K562 (cell line): Measurements from ENCODE around the gene FAM114A2. TPM values are rescaled to one million over a fixed set of nuclear protein-coding genes. Genes with fewer than 3 reads are reported as not detected.

ENCODE experiments used
- ATAC-seq: fragments of 200-7000 bp; cut with Tn5 transposase; 3 replicates; pipeline ENCODE4 v1.9.1; 2020; ENCODE audit warnings: moderate library complexity
- BruUV-seq: library from RNA; stranded (reverse); fragments of 400-500 nt; replicated peaks from 2 replicates; lab custom pipeline; 2021; lab: Mats Ljungman, UMichigan
- CTCF ChIA-PET: fragments of 300-600 bp; formaldehyde crosslinking; extraction: SDS; loops from one replicate; lab custom pipeline; 2021; ENCODE audit warnings: low intra/inter-chr PET ratio; lab: Yijun Ruan, JAX
- POLR2A ChIA-PET: fragments of 300-600, 350-650 bp; sonication (Branson Sonifier 250); formaldehyde crosslinking; extraction: SDS; loops from one replicate; lab custom pipeline; 2021; ENCODE audit warnings: antibody characterized with exemption, inconsistent platforms; lab: Yijun Ruan, JAX
- DNase-seq, 4 experiments: peaks; one replicate each; pipeline versions ENCODE4 v3.0.0 to v3.0.0-alpha.2; 2011 to 2018; ENCODE audit warnings: low spot score in 3 of 4, mixed read lengths in 3 of 4; ENCODE audit errors: extremely low read depth in 1 of 4
- FAIRE-seq: peaks from 2 replicates; lab custom pipeline; 2011; peaks lifted over from hg19 to GRCh38; lab: Jason Lieb, UNC
- H2AFZ ChIP-seq: 2 replicates; pipeline ENCODE4 v1.6.0; 2011; ENCODE audit warnings: low read depth, low read length, control low read depth, inconsistent platforms
- H3K27ac ChIP-seq: fragments of 200-600 bp; 3 replicates; pipeline ENCODE4 v1.8.0; 2011; ENCODE audit warnings: low read depth, mild to moderate bottlenecking, control low read depth, inconsistent platforms, low read length, moderate library complexity, mixed read lengths; ENCODE audit errors: extremely low read depth
- H3K27me3 ChIP-seq, 2 experiments: fragments of 300-600 bp in 1 of 2; 2 replicates in 1 of 2; 3 replicates in 1 of 2; pipeline versions ENCODE4 v1.6.0 to v1.8.0; 2011; ENCODE audit warnings: inconsistent platforms in 2 of 2, low read length in 2 of 2, mild to moderate bottlenecking in 1 of 2, mixed read lengths in 1 of 2, moderate library complexity in 1 of 2; ENCODE audit not compliant: control insufficient read depth in 2 of 2, insufficient read depth in 2 of 2
- H3K36me3 ChIP-seq: fragments of 300-600 bp; 3 replicates; pipeline ENCODE4 v1.8.0; 2011; ENCODE audit warnings: mild to moderate bottlenecking, low read length, inconsistent platforms; ENCODE audit not compliant: control insufficient read depth, insufficient read depth
- H3K4me1 ChIP-seq, 2 experiments: fragments of 200-600 bp in 1 of 2; replicated peaks in 1 of 2; 2 replicates in 1 of 2; 3 replicates in 1 of 2; pipeline versions ENCODE4 v1.5.1 to v1.8.0; 2011; ENCODE audit warnings: inconsistent platforms in 2 of 2, low read length in 2 of 2, mild to moderate bottlenecking in 1 of 2, mixed read lengths in 1 of 2, moderate library complexity in 1 of 2; ENCODE audit not compliant: control insufficient read depth in 2 of 2, insufficient read depth in 2 of 2
- H3K4me2 ChIP-seq: 2 replicates; pipeline ENCODE4 v1.6.1; 2011; ENCODE audit warnings: low read length, control low read depth, inconsistent platforms, mixed read lengths; ENCODE audit not compliant: insufficient read depth
- H3K4me3 ChIP-seq: fragments of 200-600 bp; sonication (generic), shearing (Covaris generic); 2 replicates; pipeline ENCODE4 v1.5.1; 2016; ENCODE audit warnings: control low read depth, inconsistent platforms
- H3K79me2 ChIP-seq: fragments of 200-600 bp; 3 replicates; pipeline ENCODE4 v1.8.0; 2011; ENCODE audit warnings: low read length, inconsistent platforms; ENCODE audit not compliant: control insufficient read depth, insufficient read depth
- H3K9ac ChIP-seq, 2 experiments: 2 replicates each; pipeline versions ENCODE4 v1.6.0 to v1.6.1; 2011; ENCODE audit warnings: low read depth in 2 of 2, low read length in 2 of 2, control low read depth in 1 of 2, inconsistent platforms in 1 of 2, mild to moderate bottlenecking in 1 of 2, mixed read lengths in 1 of 2; ENCODE audit not compliant: insufficient read depth in 1 of 2
- H3K9me1 ChIP-seq: one replicate; pipeline ENCODE4 v1.6.0; 2011; ENCODE audit warnings: inconsistent platforms, mild to moderate bottlenecking, low read length, moderate library complexity; ENCODE audit not compliant: control insufficient read depth, insufficient read depth
- H3K9me3 ChIP-seq: replicated peaks from 2 replicates; pipeline ENCODE4 v1.5.1; 2011; ENCODE audit warnings: low read depth, low read length, inconsistent platforms; ENCODE audit not compliant: control insufficient read depth, insufficient read depth
- H4K20me1 ChIP-seq: replicated peaks from 2 replicates; pipeline ENCODE4 v1.6.1; 2011; ENCODE audit warnings: low read length, inconsistent platforms, mixed read lengths; ENCODE audit not compliant: control insufficient read depth, insufficient read depth
- CAMTA2 ChIP-seq: fragments of 250-450 bp; sonication (Bioruptor Pico); conservative IDR thresholded peaks from 2 replicates; pipeline ENCODE4 v1.5.1; 2022
- CBFA2T3 ChIP-seq: fragments of 450-650 bp; IDR thresholded peaks from 2 replicates; pipeline ENCODE4 v1.6.1; 2017
- CC2D1A ChIP-seq: fragments of 450-650 bp; IDR thresholded peaks from 2 replicates; pipeline ENCODE4 v1.6.1; 2017; ENCODE audit warnings: mild to moderate bottlenecking
- CEBPG ChIP-seq, 3 experiments: fragments of 200-800 bp in 1 of 3; sonication (Bioruptor generic) in 1 of 3; sonication (generic) in 1 of 3; formaldehyde crosslinking in 1 of 3; IDR thresholded peaks in 2 of 3; conservative IDR thresholded peaks in 1 of 3; 2 replicates each; pipeline versions ENCODE4 v1.6.1 to v1.8.0; 2016 to 2022; ENCODE audit warnings: missing compliant biosample characterization in 2 of 3, missing genetic modification characterization in 2 of 3, mild to moderate bottlenecking in 1 of 3, missing genetic modification reagents in 1 of 3
- DEAF1 ChIP-seq: fragments of 450-650 bp; formaldehyde crosslinking; IDR thresholded peaks from 2 replicates; pipeline ENCODE4 v1.4.0; 2020; ENCODE audit warnings: mild to moderate bottlenecking, moderate library complexity
- E2F3 ChIP-seq: fragments of 250-450 bp; sonication (Bioruptor Pico); IDR thresholded peaks from 2 replicates; pipeline ENCODE4 v1.4.0; 2020; ENCODE audit warnings: mild to moderate bottlenecking
- GTF2A2 ChIP-seq: IDR thresholded peaks from 2 replicates; pipeline ENCODE4 v1.6.1; 2016; ENCODE audit warnings: mild to moderate bottlenecking, missing genetic modification characterization, missing compliant biosample characterization
- HLTF ChIP-seq: fragments of 450-650 bp; IDR thresholded peaks from 2 replicates; pipeline ENCODE4 v1.6.1; 2016
- JUNB ChIP-seq: fragments of 450-650 bp; formaldehyde crosslinking; conservative IDR thresholded peaks from 2 replicates; pipeline ENCODE4 v1.4.0; 2020; ENCODE audit warnings: mild to moderate bottlenecking
- POLR2AphosphoS2 ChIP-seq: IDR thresholded peaks from 2 replicates; pipeline ENCODE4 v1.6.1; 2012; ENCODE audit warnings: low read length, improper control_type of control experiment
- POLR3G ChIP-seq: IDR thresholded peaks from 2 replicates; pipeline ENCODE4 v1.6.1; 2011; ENCODE audit not compliant: insufficient read length, insufficient replicate concordance; ENCODE audit errors: extremely low read depth
- RB1 ChIP-seq: fragments of 450-650 bp; IDR thresholded peaks from 2 replicates; pipeline ENCODE4 v1.6.1; 2017; ENCODE audit warnings: low read depth, mild to moderate bottlenecking
- RCOR1 ChIP-seq, 2 experiments: IDR thresholded peaks; 2 replicates each; pipeline ENCODE4 v1.6.1; 2012; ENCODE audit warnings: low read depth in 2 of 2, low read length in 2 of 2, borderline replicate concordance in 1 of 2, improper control_type of control experiment in 1 of 2
- RHOXF2B ChIP-seq: fragments of 250-450 bp; sonication (Bioruptor Pico); conservative IDR thresholded peaks from 2 replicates; pipeline ENCODE4 v1.5.1; 2021
- XRCC5 ChIP-seq: fragments of 200-400 bp; formaldehyde crosslinking; IDR thresholded peaks from 2 replicates; pipeline ENCODE4 v1.6.1; 2017; ENCODE audit warnings: low read depth, mild to moderate bottlenecking, low read length
- YBX1 ChIP-seq: fragments of 450-650 bp; IDR thresholded peaks from 2 replicates; pipeline ENCODE4 v1.7.1; 2016; ENCODE audit warnings: mild to moderate bottlenecking
- ZBTB43 ChIP-seq: sonication (generic); formaldehyde crosslinking; IDR thresholded peaks from 2 replicates; pipeline ENCODE4 v1.8.0; 2023; ENCODE audit warnings: mild to moderate bottlenecking, missing genetic modification reagents
- ZNF121 ChIP-seq: sonication (generic); formaldehyde crosslinking; conservative IDR thresholded peaks from 2 replicates; pipeline ENCODE4 v1.8.0; 2022; ENCODE audit warnings: missing genetic modification reagents
- ZNF263 ChIP-seq: sonication (generic); formaldehyde crosslinking; IDR thresholded peaks from 2 replicates; pipeline ENCODE4 v1.8.0; 2022; ENCODE audit warnings: mild to moderate bottlenecking, missing genetic modification reagents, borderline replicate concordance
- WGBS: fragments of 100-300 bp; shearing (Covaris generic); methylation state at CpG from one replicate; pipeline ENCODE4 v1.1.6; 2016; ENCODE audit warnings: low coverage, mixed read lengths; ENCODE audit not compliant: insufficient coverage; ENCODE audit errors: missing lambda C conversion rate; 5-methylcytosine and 5-hydroxymethylcytosine counted together
- in situ Hi-C: fragments of 300-500 bp; cut with MboI; formaldehyde crosslinking; loops from 4 replicates; pipeline ENCODE4 v1.15.0; 2018; ENCODE audit warnings: inconsistent platforms, mixed read lengths
- intact Hi-C: fragments of 100-400 bp; cut with micrococcal nuclease; formaldehyde crosslinking; loops from 2 replicates; pipeline ENCODE4 v1.14.2; 2022
- polyA plus RNA-seq, 8 experiments: library from polyadenylated mRNA; depleted of rRNA in 4 of 8; stranded (reverse) in 5 of 8; unstranded in 3 of 8; fragments of >200 nt; fragmentation: Nextera tagmentation in 2 of 8; fragmentation: Illumina TruSeq in 1 of 8; extraction: Ambion mirVana in 2 of 8; extraction: Trizol in 1 of 8; gene quantifications; 2 replicates each; pipeline versions ENCODE4 v1.2.1 to v1.2.3, GENCODE V29; 2011 to 2014; ENCODE audit warnings: inconsistent platforms in 1 of 8, missing spikeins in 1 of 8
- total RNA-seq, 7 experiments: library from RNA; depleted of rRNA in 6 of 7; stranded (reverse); fragments of >200 nt in 6 of 7; fragmentation: Illumina TruSeq in 2 of 7; extraction: Trizol in 2 of 7; gene quantifications; 2 replicates each; pipeline versions ENCODE4 v1.2.1 to v1.2.3, GENCODE V29; 2011 to 2021; ENCODE audit warnings: low replicate concordance in 1 of 7
- TF ChIP-seq, protein P1 (sequence below): sonication (generic); formaldehyde crosslinking; IDR thresholded peaks from 2 replicates; pipeline ENCODE4 v1.5.0; 2020; ENCODE audit warnings: missing genetic modification reagents

Gene FAM114A2
- total and polyA plus RNA-seq, 9 of the 15 experiments (the other 6 are each of a cell fraction or from before 2014, with no cell fraction given): 14.4 to 28.1 (median 21.2) TPM

DNA sequence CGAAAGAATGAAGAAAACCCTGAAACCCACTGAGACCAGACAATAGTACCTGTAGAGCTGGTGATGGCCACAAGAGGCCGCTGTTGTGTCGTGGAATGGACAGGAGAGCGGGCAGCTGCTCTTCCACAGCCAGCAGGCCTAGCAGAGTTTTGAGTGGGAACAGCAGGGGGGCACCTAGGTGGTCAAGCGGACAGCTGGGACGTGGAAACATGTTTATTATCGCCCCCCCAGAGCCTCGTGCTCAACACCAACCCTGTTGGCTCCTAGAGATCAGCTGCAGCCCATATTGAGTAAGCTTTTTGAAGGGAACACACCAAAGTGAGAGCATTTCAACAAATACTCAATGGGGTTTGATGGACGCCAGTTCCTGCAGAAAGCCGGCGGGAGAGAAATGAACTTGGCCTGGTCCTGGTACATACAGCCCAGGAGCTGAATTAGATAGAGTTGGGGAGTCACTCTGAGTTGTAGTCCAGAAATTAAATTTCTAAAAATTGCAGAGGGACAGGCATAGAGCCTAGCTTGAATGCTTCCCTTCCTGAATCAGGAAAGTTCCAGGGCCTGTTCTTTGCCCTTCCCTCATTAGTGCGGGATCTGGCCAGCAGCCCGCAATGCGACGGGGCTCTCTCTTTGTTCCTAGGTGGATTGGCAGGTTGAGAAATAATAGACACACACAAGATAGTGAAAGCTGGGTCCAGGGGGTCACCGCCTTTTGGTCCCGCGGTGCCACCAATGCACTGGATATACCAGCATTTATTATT, 33.9 kb upstream of the FAM114A2 start:
- Histone ChIP-seq H3K27me3 (no peaks in the 10 kb centered on the region; a peak in 1 of 5 replicates), H3K9me1 (peaks cover 3% of the 10 kb centered on the region), H3K4me1 (no peaks in the 10 kb centered on the region; a peak in 1 of 5 replicates), H3K9ac (no peak overlapping the region), H4K20me1 (no peaks in the 10 kb centered on the region), H2AFZ (no peak overlapping the region), H3K79me2 (no peaks in the 10 kb centered on the region), H3K4me2 (no peak overlapping the region), H3K27ac (no peak overlapping the region), H3K36me3 (no peaks in the 10 kb centered on the region), H3K9me3 (no peaks in the 10 kb centered on the region), H3K4me3 (no peak overlapping the region)
- in situ Hi-C loops: loop anchor here (5.0 to 10.0 kb wide), 2 partner anchors 340 to 532 kb away; no protein-coding TSS in a partner anchor
- FAIRE-seq (peak; percentile 89), ATAC-seq (peak; percentile 98), DNase-seq (peak; percentile 83 to 86 (median 84))
- CTCF ChIA-PET: interaction anchor here (0.6 to 2.1 kb wide), 7 partner anchors 14 to 566 kb away, joined by 3 to 13 read pairs (median 3); no protein-coding TSS in a partner anchor
- no TSS peak for BruUV-seq
- intact Hi-C loops: loop anchor here (1.0 to 10.0 kb wide), 7 partner anchors 98 to 570 kb away; no protein-coding TSS in a partner anchor
- POLR2A ChIA-PET: interaction anchor here (0.5 to 1.4 kb wide), 3 partner anchors 13 to 117 kb away, joined by 5 to 11 read pairs (median 6); no protein-coding TSS in a partner anchor
- 14% methylated on average over 18 of the region's 18 CpGs for WGBS
- TF ChIP-seq ZNF121 (no peak), RB1 (peak; percentile 56; the same call in 1 of the 2 replicates), YBX1 (no peak), ZNF263 (CRISPR knock-in tag) (no peak), ZBTB43 (CRISPR knock-in tag) (no peak), CBFA2T3 (no peak), RHOXF2B (CRISPR knock-in tag) (no peak), CC2D1A (peak; percentile 78), DEAF1 (CRISPR knock-in tag) (peak; percentile 88), CEBPG (CRISPR knock-in tag; IDR thresholded peaks at IDR 0.05) (no peak), CEBPG (tag; conservative IDR thresholded peaks at IDR 0.05 in 1 of 2, IDR thresholded peaks at IDR 0.05 in 1 of 2) (no peak), CAMTA2 (CRISPR knock-in tag) (no peak), XRCC5 (0 out of 2 replicates have a peak, but pooled peaks have one; percentile 58), POLR3G (no peak), HLTF (no peak), POLR2AphosphoS2 (no peak), JUNB (no peak), E2F3 (CRISPR knock-in tag) (no peak), RCOR1 (IDR thresholded peaks at IDR 0.05; ENCODE audit: borderline replicate concordance in 1 of 2, low read depth in 2 of 2, low read length in 2 of 2) (no peak), GTF2A2 (tag) (no peak)
- TF ChIP-seq, protein P1, sequence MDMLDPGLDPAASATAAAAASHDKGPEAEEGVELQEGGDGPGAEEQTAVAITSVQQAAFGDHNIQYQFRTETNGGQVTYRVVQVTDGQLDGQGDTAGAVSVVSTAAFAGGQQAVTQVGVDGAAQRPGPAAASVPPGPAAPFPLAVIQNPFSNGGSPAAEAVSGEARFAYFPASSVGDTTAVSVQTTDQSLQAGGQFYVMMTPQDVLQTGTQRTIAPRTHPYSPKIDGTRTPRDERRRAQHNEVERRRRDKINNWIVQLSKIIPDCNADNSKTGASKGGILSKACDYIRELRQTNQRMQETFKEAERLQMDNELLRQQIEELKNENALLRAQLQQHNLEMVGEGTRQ (CRISPR knock-in tag): no peak
